ENCODE results near the gene GIN1.
A peak's percentile ranks its signal among the peaks of the same experiment; 100 is the strongest.
"Not testable (repeated sequence)": the region's sequence is repeated elsewhere in the genome, so short reads cannot be mapped to it uniquely, and the experiment has no call there.

The GIN1 gene

GRCh38 chr5:103059525-103059924 lies 60.4 kb downstream of the GIN1 start:
- DNase-seq (ENCODE audit: low read depth, low spot score) = no peak
- in situ Hi-C loops (cut with HindIII; ENCODE audit: low sequenced_read_pairs) = no loop called here
- no peak for TF ChIP-seq CTCF (IDR thresholded peaks at IDR 0.05; ENCODE audit: low read depth, low read length)
- no peak overlapping the region for H3K4me3 ChIP-seq (ENCODE audit: low read depth, low read length)

- H3K4me3 ChIP-seq (ENCODE audit: low read depth, low read length) = no peak overlapping the region
- no peak for TF ChIP-seq CTCF (IDR thresholded peaks at IDR 0.05; ENCODE audit: low read depth, low read length)
- in situ Hi-C loops (cut with HindIII; ENCODE audit: low sequenced_read_pairs) = no loop called here
- DNase-seq (ENCODE audit: low read depth, low spot score) = peak; percentile 14
Observed at GRCh38 chr5:103057208-103058130, 62.5 kb downstream of the GIN1 start.

- in situ Hi-C loops (cut with HindIII; ENCODE audit: low sequenced_read_pairs); H3K4me3 ChIP-seq (ENCODE audit: low read depth, low read length); DNase-seq (ENCODE audit: low read depth, low spot score): not testable (repeated sequence)
Observed at GRCh38 chr5:103046706-103047105, 73.2 kb downstream of the GIN1 start.

GRCh38 chr5:103041071-103041676 lies 78.8 kb downstream of the GIN1 start:
- H3K4me3 ChIP-seq (ENCODE audit: low read depth, low read length) = no peak overlapping the region
- peak; percentile 33 for TF ChIP-seq CTCF (IDR thresholded peaks at IDR 0.05; ENCODE audit: low read depth, low read length)
- peak; percentile 65 for DNase-seq (ENCODE audit: low read depth, low spot score)
- in situ Hi-C loops (cut with HindIII; ENCODE audit: low sequenced_read_pairs) = no loop called here

GRCh38 chr5:103037673-103038455 lies 82.1 kb downstream of the GIN1 start:
- in situ Hi-C loops (cut with HindIII; ENCODE audit: low sequenced_read_pairs) = no loop called here
- H3K4me3 ChIP-seq (ENCODE audit: low read depth, low read length) = no peak overlapping the region
- DNase-seq (ENCODE audit: low read depth, low spot score) = no peak
- no peak for TF ChIP-seq CTCF (IDR thresholded peaks at IDR 0.05; ENCODE audit: low read depth, low read length)

- no peak for DNase-seq (ENCODE audit: low read depth, low spot score)
- in situ Hi-C loops (cut with HindIII; ENCODE audit: low sequenced_read_pairs) = no loop called here
- no peak for TF ChIP-seq CTCF (IDR thresholded peaks at IDR 0.05; ENCODE audit: low read depth, low read length)
- H3K4me3 ChIP-seq (ENCODE audit: low read depth, low read length) = no peak overlapping the region
Observed at GRCh38 chr5:103036601-103037000, 83.3 kb downstream of the GIN1 start.

All from astrocyte of the spinal cord (primary cell).